IMR-90 (cell line): ENCODE data around the gene HAGHL. TPM values are rescaled to one million over a fixed set of nuclear protein-coding genes. Genes with fewer than 3 reads are reported as not detected.

Experiments
- ATAC-seq: fragments of 200-7000 bp; cut with Tn5 transposase; 2 replicates; pipeline ENCODE4 v1.9.1; 2020; ENCODE audit warnings: low read depth, mild to moderate bottlenecking, moderate library complexity
- BruUV-seq: library from RNA; stranded (reverse); fragments of 400-500 nt; replicated peaks from 2 replicates; lab custom pipeline; 2021; lab: Mats Ljungman, UMichigan
- CTCF ChIA-PET: fragments of 300-600 bp; formaldehyde crosslinking; extraction: SDS; loops from one replicate; lab custom pipeline; 2021; ENCODE audit warnings: antibody characterized with exemption; lab: Yijun Ruan, JAX
- POLR2A ChIA-PET: fragments of 300-600 bp; sonication (Branson Sonifier 250); formaldehyde crosslinking; loops from one replicate; lab custom pipeline; 2022; ENCODE audit warnings: antibody characterized with exemption; ENCODE audit not compliant: unreplicated experiment; lab: Charles Lee
- DNase-seq: peaks from one replicate; pipeline ENCODE4 v3.0.0; 2013
- H2AFZ ChIP-seq: replicated peaks from 2 replicates; pipeline ENCODE3; 2013; ENCODE audit warnings: low read length, mild to moderate bottlenecking; ENCODE audit not compliant: poor library complexity
- H2AK5ac ChIP-seq: 2 replicates; pipeline ENCODE4 v1.6.1; 2013; ENCODE audit warnings: low read depth, low read length, inconsistent platforms
- H2AK9ac ChIP-seq: replicated peaks from 2 replicates; pipeline ENCODE3; 2013; ENCODE audit warnings: mild to moderate bottlenecking, low read depth, low read length, moderate library complexity; ENCODE audit not compliant: poor library complexity
- H2BK120ac ChIP-seq: 2 replicates; pipeline ENCODE4 v1.6.1; 2013; ENCODE audit warnings: low read depth, low read length, inconsistent platforms
- H2BK15ac ChIP-seq: 3 replicates; pipeline ENCODE4 v1.6.1; 2013; ENCODE audit warnings: low read depth, low read length, inconsistent platforms
- H2BK20ac ChIP-seq: 2 replicates; pipeline ENCODE4 v1.6.1; 2013; ENCODE audit warnings: low read depth, mild to moderate bottlenecking, inconsistent platforms, low read length, moderate library complexity
- H2BK5ac ChIP-seq: 2 replicates; pipeline ENCODE4 v1.6.1; 2013; ENCODE audit warnings: mild to moderate bottlenecking, low read depth, low read length, inconsistent platforms; ENCODE audit not compliant: poor library complexity, severe bottlenecking
- H3K14ac ChIP-seq: replicated peaks from 2 replicates; pipeline ENCODE4 v1.6.1; 2013; ENCODE audit warnings: low read depth, low read length, inconsistent platforms
- H3K18ac ChIP-seq: 2 replicates; pipeline ENCODE4 v1.6.1; 2013; ENCODE audit warnings: low read depth, low read length, control low read depth
- H3K23ac ChIP-seq: 2 replicates; pipeline ENCODE4 v1.6.1; 2013; ENCODE audit warnings: low read depth, low read length, inconsistent platforms
- H3K27ac ChIP-seq: 2 replicates; pipeline ENCODE4 v1.5.1; 2013; ENCODE audit warnings: mild to moderate bottlenecking, control low read depth, low read length; ENCODE audit not compliant: insufficient read depth
- H3K27me3 ChIP-seq: 2 replicates; pipeline ENCODE4 v1.6.1; 2013; ENCODE audit warnings: low read length; ENCODE audit not compliant: control insufficient read depth, insufficient read depth
- H3K36me3 ChIP-seq: 2 replicates; pipeline ENCODE4 v1.6.1; 2013; ENCODE audit warnings: low read length, mixed read lengths; ENCODE audit not compliant: control insufficient read depth, insufficient read depth
- H3K4ac ChIP-seq: 2 replicates; pipeline ENCODE4 v1.6.1; 2013; ENCODE audit warnings: low read depth, low read length, inconsistent platforms
- H3K4me1 ChIP-seq: 2 replicates; pipeline ENCODE4 v1.6.1; 2013; ENCODE audit warnings: low read length, mixed read lengths; ENCODE audit not compliant: control insufficient read depth, insufficient read depth
- H3K4me2 ChIP-seq: 2 replicates; pipeline ENCODE4 v1.6.1; 2013; ENCODE audit warnings: low read depth, mild to moderate bottlenecking, control low read depth, low read length, moderate library complexity
- H3K4me3 ChIP-seq: 2 replicates; pipeline ENCODE4 v1.5.1; 2013; ENCODE audit warnings: low read depth, mild to moderate bottlenecking, control low read depth, low read length, moderate library complexity; ENCODE audit not compliant: insufficient read depth
- H3K56ac ChIP-seq: 2 replicates; pipeline ENCODE4 v1.6.1; 2013; ENCODE audit warnings: low read length, inconsistent platforms; ENCODE audit not compliant: insufficient read depth; ENCODE audit errors: extremely low read depth
- H3K79me1 ChIP-seq, 2 experiments: 2 replicates each; pipeline ENCODE4 v1.6.1; 2013; ENCODE audit warnings: low read length in 2 of 2, inconsistent platforms in 1 of 2, low read depth in 1 of 2
- H3K9ac ChIP-seq: 2 replicates; pipeline ENCODE4 v1.6.1; 2013; ENCODE audit warnings: low read depth, low read length, control low read depth
- H3K9me1 ChIP-seq: 2 replicates; pipeline ENCODE4 v1.6.1; 2013; ENCODE audit warnings: low read length, inconsistent platforms; ENCODE audit not compliant: insufficient read depth
- H3K9me3 ChIP-seq: 2 replicates; pipeline ENCODE4 v1.6.1; 2013; ENCODE audit warnings: low read length; ENCODE audit not compliant: control insufficient read depth, insufficient read depth
- H4K20me1 ChIP-seq: 2 replicates; pipeline ENCODE4 v1.6.1; 2013; ENCODE audit warnings: low read length, inconsistent platforms; ENCODE audit not compliant: insufficient read depth
- H4K5ac ChIP-seq: 2 replicates; pipeline ENCODE4 v1.6.1; 2013; ENCODE audit warnings: mild to moderate bottlenecking, low read depth, low read length, control low read depth
- H4K8ac ChIP-seq, 2 experiments: 2 replicates each; pipeline ENCODE4 v1.6.1; 2013; ENCODE audit warnings: low read depth in 2 of 2, low read length in 2 of 2, control low read depth in 1 of 2, inconsistent platforms in 1 of 2
- H4K91ac ChIP-seq: 2 replicates; pipeline ENCODE4 v1.6.1; 2013; ENCODE audit warnings: low read depth, low read length, inconsistent platforms; ENCODE audit not compliant: insufficient read depth
- ELK1 ChIP-seq: fragments of 150-350 bp; IDR thresholded peaks from 2 replicates; pipeline ENCODE4 v1.6.1; 2016; ENCODE audit warnings: low read depth, mild to moderate bottlenecking, low read length, moderate library complexity, borderline replicate concordance
- MAFK ChIP-seq: IDR thresholded peaks from 2 replicates; pipeline ENCODE4 v1.6.1; 2012; ENCODE audit warnings: low read depth, low read length, improper control_type of control experiment
- MAZ ChIP-seq: IDR thresholded peaks from 2 replicates; pipeline ENCODE4 v1.6.1; 2012; ENCODE audit warnings: low read depth, mild to moderate bottlenecking, low read length, improper control_type of control experiment, moderate library complexity, borderline replicate concordance
- POLR2A ChIP-seq: IDR thresholded peaks from 2 replicates; pipeline ENCODE4 v1.6.1; 2012; ENCODE audit warnings: mild to moderate bottlenecking, low read depth, low read length
- RAD21 ChIP-seq: IDR thresholded peaks from 2 replicates; pipeline ENCODE4 v1.6.1; 2012; ENCODE audit warnings: low read length, improper control_type of control experiment
- USF2 ChIP-seq: fragments of 150-350 bp; IDR thresholded peaks from 2 replicates; pipeline ENCODE4 v1.6.1; 2017; ENCODE audit warnings: mild to moderate bottlenecking, antibody characterized with exemption, low read length, low read depth
- WGBS, 2 experiments: methylation state at CpG; one replicate each; pipeline versions ENCODE4 v1.1.5 to v1.1.7; 2013; ENCODE audit warnings: missing lambda C conversion rate in 2 of 2; ENCODE audit not compliant: insufficient read length in 1 of 2; ENCODE audit errors: extremely low coverage in 2 of 2; 5-methylcytosine and 5-hydroxymethylcytosine counted together
- dilution Hi-C: fragments of 300-500 bp; cut with HindIII; formaldehyde crosslinking; loops from one replicate; pipeline ENCODE4 v1.14.3; 2018; ENCODE audit warnings: low sequenced_read_pairs; ENCODE audit not compliant: unreplicated experiment
- in situ Hi-C: fragments of 300-500 bp; cut with MboI; formaldehyde crosslinking; loops from 3 replicates; pipeline ENCODE4 v1.14.3; 2019; ENCODE audit warnings: low sequenced_read_pairs, inconsistent platforms, mixed read lengths
- intact Hi-C: fragments of 100-400 bp; cut with micrococcal nuclease; formaldehyde crosslinking; loops from 2 replicates; pipeline ENCODE4 v1.10.0; 2022
- polyA plus RNA-seq, 3 experiments: library from polyadenylated mRNA; depleted of rRNA; stranded (reverse); fragments of >200 nt; gene quantifications; 2 replicates each; pipeline ENCODE4 v1.2.3, GENCODE V29; 2012; ENCODE audit warnings: low replicate concordance in 1 of 3
- total RNA-seq: library from RNA; depleted of rRNA; stranded (reverse); fragments of >200 nt; gene quantifications from 2 replicates; pipeline ENCODE4 v1.2.3, GENCODE V29; 2012

HAGHL gene
- total and polyA plus RNA-seq, 2 of the 4 experiments (the other 2 are of a cell fraction) = 3.0 to 12.5 TPM

DNA sequence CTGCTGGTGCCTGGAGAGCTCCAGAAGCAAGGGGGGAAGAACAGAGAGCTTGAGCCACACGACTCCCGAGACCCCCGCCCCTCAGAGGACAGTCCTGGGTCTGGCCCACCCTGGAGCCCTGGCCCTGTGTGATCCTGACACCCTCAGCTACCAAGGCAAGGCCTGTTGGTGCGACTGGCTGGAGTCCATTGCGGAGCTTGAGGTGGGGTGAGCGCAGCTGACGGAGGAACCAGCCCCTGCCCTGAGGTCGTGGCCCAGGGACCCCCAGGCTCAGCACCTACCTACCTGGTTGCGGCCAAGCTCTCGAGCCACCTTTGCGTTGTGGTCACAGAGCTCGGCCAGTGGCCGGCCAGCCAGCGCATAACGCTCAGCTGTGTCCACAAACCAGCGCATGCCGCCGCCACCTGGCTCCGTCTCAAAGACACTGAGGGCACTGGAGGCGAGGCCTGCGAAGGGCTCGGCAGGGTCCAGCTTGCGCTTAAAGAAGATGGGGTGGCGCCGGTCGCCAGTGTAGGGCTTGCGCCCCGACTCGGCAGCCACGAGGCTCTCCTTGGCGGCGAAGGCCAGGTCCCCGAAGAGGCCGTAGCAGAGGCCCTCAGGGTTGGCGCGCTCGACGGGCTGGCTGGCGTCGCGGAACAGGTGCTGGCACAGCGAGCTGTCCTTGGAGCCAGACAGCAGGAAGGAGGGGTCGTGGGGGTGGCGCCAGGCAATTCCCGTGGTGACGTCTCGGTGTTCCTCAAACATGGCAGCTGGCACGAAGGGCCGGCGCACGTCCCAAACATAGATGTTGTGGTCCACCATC lies 40.2 kb upstream of the HAGHL start:
- 96% methylated on average over 48 of the region's 51 CpGs; no CpG with 5 or more reads in 1 of the 2 experiments for WGBS, 2 experiments
- Histone ChIP-seq H3K14ac (no peak overlapping the region), H4K5ac (no peak overlapping the region), H3K56ac (no peak overlapping the region), H2AK9ac (no peak overlapping the region), H3K4me1 (peaks cover 22% of the 10 kb centered on the region), H3K9me3 (no peaks in the 10 kb centered on the region), H2BK120ac (no peak overlapping the region), H3K4me2 (no peak overlapping the region), H3K9me1 (peaks cover 12% of the 10 kb centered on the region), H3K23ac (no peak overlapping the region), H2AFZ (no peak overlapping the region), H2AK5ac (no peak overlapping the region), H3K79me1 (peaks cover 19 to 54% of the 10 kb centered on the region in 2 experiments), H3K4ac (no peak overlapping the region), H3K27ac (no peak overlapping the region), H4K91ac (no peak overlapping the region), H2BK5ac (no peak overlapping the region), H3K18ac (no peak overlapping the region), H2BK15ac (no peak overlapping the region), H3K27me3 (no peaks in the 10 kb centered on the region), H3K4me3 (no peak overlapping the region), H3K36me3 (peaks cover 38% of the 10 kb centered on the region), H2BK20ac (no peak overlapping the region), H3K9ac (no peak overlapping the region), H4K8ac (no peak overlapping the region), H4K20me1 (peaks cover 17% of the 10 kb centered on the region)
- no TSS peak for BruUV-seq
- CTCF ChIA-PET = no interaction called here
- ATAC-seq (no peak), DNase-seq (no peak)
- TF ChIP-seq RAD21 (no peak), MAFK (no peak), MAZ (no peak), USF2 (no peak), ELK1 (no peak), POLR2A (no peak)
- in situ Hi-C loops (no loop called here), dilution Hi-C loops (no loop called here), intact Hi-C loops (no loop called here)
- POLR2A ChIA-PET = interaction anchor here (0.5 kb wide), 1 partner anchor 101 kb away, joined by 4 read pairs; the partner anchor contains the start of gene RPUSD1
